GM18505 (cell line): ENCODE results near the gene WDR46.
A peak's percentile ranks its signal among the peaks of the same experiment; 100 is the strongest.
"Not testable (repeated sequence)": the region's sequence is repeated elsewhere in the genome, so short reads cannot be mapped to it uniquely, and the experiment has no call there.

Experiments used
- ATAC-seq: cut with Tn5 transposase; IDR thresholded peaks from one replicate; pipeline ENCODE4 v1.9.1; 2021; ENCODE audit not compliant: unreplicated experiment
- POLR2A ChIP-seq: IDR thresholded peaks from 4 replicates; pipeline ENCODE4 v1.6.1; 2011; ENCODE audit warnings: borderline replicate concordance; ENCODE audit not compliant: insufficient read depth, insufficient read length; ENCODE audit errors: extremely low read depth

WDR46 gene

GRCh38 chr6:33273924-33274902 is 14.8 kb downstream of the WDR46 start:
- TF ChIP-seq POLR2A, result peak; percentile 21
- ATAC-seq, result no peak

- no peak for ATAC-seq
- no peak for TF ChIP-seq POLR2A
These were observed 15.7 kb downstream of the WDR46 start for GRCh38 chr6:33273129-33273923.

- TF ChIP-seq POLR2A, result no peak
- no peak for ATAC-seq
These were observed 16.5 kb downstream of the WDR46 start for GRCh38 chr6:33272275-33273128.

GRCh38 chr6:33271468-33272274 is 17.4 kb downstream of the WDR46 start, which contains the start of the genes RPS18 and VPS52:
Gene RPS18, plus strand, starts transcription at chr6:33272075. Its CDS starts 45 bp downstream, at chr6:33272120.
Gene VPS52, minus strand, starts transcription at chr6:33271876. Its CDS starts 201 bp downstream, at chr6:33271675.
- ATAC-seq, result peak; percentile 70
- TF ChIP-seq POLR2A, result peak; percentile 99

GRCh38 chr6:33271117-33271467 is 17.9 kb downstream of the WDR46 start:
- TF ChIP-seq POLR2A, result no peak
- ATAC-seq, result no peak

GRCh38 chr6:33264015-33264414 is 25.0 kb downstream of the WDR46 start:
- no peak for TF ChIP-seq POLR2A
- no peak for ATAC-seq

GRCh38 chr6:33262490-33262889 is 26.5 kb downstream of the WDR46 start:
- not testable (repeated sequence) for ATAC-seq

- TF ChIP-seq POLR2A, result no peak
- ATAC-seq, result no peak
These were observed 30.0 kb downstream of the WDR46 start for GRCh38 chr6:33259032-33259431.

- no peak for TF ChIP-seq POLR2A
- ATAC-seq, result no peak
These were observed 34.4 kb downstream of the WDR46 start for GRCh38 chr6:33254591-33254990.

GRCh38 chr6:33252759-33253158 is 36.3 kb downstream of the WDR46 start:
- ATAC-seq, result no peak
- TF ChIP-seq POLR2A, result no peak

- no peak for ATAC-seq
These were observed 37.5 kb downstream of the WDR46 start for GRCh38 chr6:33251395-33252012.

GRCh38 chr6:33250731-33251130 is 38.3 kb downstream of the WDR46 start:
- TF ChIP-seq POLR2A, result no peak
- ATAC-seq, result no peak

More at GRCh38 chr6:33251395-33252012, 37.5 kb downstream of the WDR46 start:
- TF ChIP-seq POLR2A, result no peak
